ENCODE results near the gene TFAP2A.

- TF ChIP-seq CTCF (IDR thresholded peaks at IDR 0.05; ENCODE audit: insufficient read depth, low read length, poor library complexity, severe bottlenecking) (no peak), EZH2phosphoT487 (conservative IDR thresholded peaks at IDR 0.05; ENCODE audit: low read length) (no peak)
These were observed 1.6 kb upstream of the TFAP2A start for GRCh38 chr6:10416516-10416862.

Measured in SU-DHL-6 (cell line).